HepG2 (cell line): ENCODE results near the gene SINHCAF. TPM values are rescaled to one million over a fixed set of nuclear protein-coding genes. Genes with fewer than 3 reads are reported as not detected.
A peak's percentile ranks its signal among the peaks of the same experiment; 100 is the strongest.

Experiments
- CBX2 ChIP-seq, 2 experiments: fragments of 200-600 bp in 1 of 2; sonication (generic); formaldehyde crosslinking in 1 of 2; IDR thresholded peaks; 2 replicates each; pipeline versions ENCODE4 v1.7.0 to v1.8.1; 2018 to 2022; ENCODE audit warnings: low read depth in 2 of 2, low read length in 1 of 2, mild to moderate bottlenecking in 1 of 2, missing genetic modification reagents in 1 of 2
- HNF4A ChIP-seq: sonication (generic); formaldehyde crosslinking; IDR thresholded peaks from 2 replicates; pipeline ENCODE4 v1.4.0; 2020; ENCODE audit warnings: missing genetic modification reagents
- IRF2 ChIP-seq: IDR thresholded peaks from 2 replicates; pipeline ENCODE4 v1.6.1; 2018; ENCODE audit warnings: missing genetic modification reagents, missing compliant biosample characterization
- KDM1A ChIP-seq: IDR thresholded peaks from 2 replicates; pipeline ENCODE4 v1.6.1; 2016; ENCODE audit warnings: missing compliant biosample characterization
- ZFP82 ChIP-seq: sonication (generic); formaldehyde crosslinking; IDR thresholded peaks from 2 replicates; pipeline ENCODE4 v1.5.1; 2020; ENCODE audit warnings: mild to moderate bottlenecking, missing genetic modification reagents, borderline replicate concordance
- ZNF160 ChIP-seq: sonication (generic); formaldehyde crosslinking; IDR thresholded peaks from 2 replicates; pipeline ENCODE4 v1.8.0; 2022; ENCODE audit warnings: mild to moderate bottlenecking, inconsistent platforms, missing genetic modification reagents
- ZNF225 ChIP-seq: sonication (generic); formaldehyde crosslinking; IDR thresholded peaks from 2 replicates; pipeline ENCODE4 v1.4.0; 2020; ENCODE audit warnings: mild to moderate bottlenecking, missing genetic modification reagents
- ZNF562 ChIP-seq: sonication (generic); formaldehyde crosslinking; IDR thresholded peaks from 2 replicates; pipeline ENCODE4 v1.8.0; 2022; ENCODE audit warnings: missing genetic modification reagents, borderline replicate concordance
- ZNF768 ChIP-seq: sonication (generic); formaldehyde crosslinking; IDR thresholded peaks from 2 replicates; pipeline ENCODE4 v1.4.0; 2020; ENCODE audit warnings: missing genetic modification reagents
- ZNF781 ChIP-seq: sonication (generic); formaldehyde crosslinking; IDR thresholded peaks from 2 replicates; pipeline ENCODE4 v1.5.1; 2020; ENCODE audit warnings: borderline replicate concordance, mild to moderate bottlenecking, missing genetic modification reagents; ENCODE audit errors: not compliant biosample characterization
- polyA plus RNA-seq, 8 experiments: library from polyadenylated mRNA; depleted of rRNA in 3 of 8; stranded (reverse) in 7 of 8; unstranded in 1 of 8; fragments of >200 nt; fragmentation: Illumina TruSeq in 4 of 8; extraction: Trizol in 4 of 8; gene quantifications; 2 replicates each; pipeline versions ENCODE4 v1.2.1 to v1.2.3, GENCODE V29; 2011 to 2016; ENCODE audit warnings: low read depth in 4 of 8, missing spikeins in 1 of 8, mixed read lengths in 1 of 8; ENCODE audit not compliant: insufficient read depth in 1 of 8
- total RNA-seq, 5 experiments: library from RNA; depleted of rRNA; stranded (reverse); fragments of >200 nt; fragmentation: Illumina TruSeq; extraction: Trizol; gene quantifications; 2 replicates each; pipeline ENCODE4 v1.2.3, GENCODE V29; 2016; ENCODE audit warnings: low read depth in 1 of 5
- TF ChIP-seq, protein P1 (sequence below): fragments of 450-650 bp; IDR thresholded peaks from 2 replicates; pipeline ENCODE4 v1.6.1; 2017
- TF ChIP-seq, protein P2 (sequence below): IDR thresholded peaks from 2 replicates; pipeline ENCODE4 v1.6.1; 2016
- TF ChIP-seq, protein P3 (sequence below): sonication (generic); formaldehyde crosslinking; IDR thresholded peaks from 2 replicates; pipeline ENCODE4 v1.4.0; 2020; ENCODE audit warnings: missing genetic modification reagents, borderline replicate concordance
- TF ChIP-seq, protein P4 (sequence below): sonication (generic); formaldehyde crosslinking; IDR thresholded peaks from 2 replicates; pipeline ENCODE4 v1.4.0; 2020; ENCODE audit warnings: mild to moderate bottlenecking, missing genetic modification reagents
- TF ChIP-seq, protein P5 (sequence below), 2 experiments: sonication (generic) in 1 of 2; formaldehyde crosslinking in 1 of 2; IDR thresholded peaks; 2 replicates each; pipeline versions ENCODE4 v1.5.1 to v1.6.1; 2011 to 2020; ENCODE audit warnings: borderline replicate concordance in 1 of 2, low read depth in 1 of 2, low read length in 1 of 2, mild to moderate bottlenecking in 1 of 2, missing genetic modification reagents in 1 of 2, moderate library complexity in 1 of 2
- TF ChIP-seq, protein P6 (sequence below): sonication (generic); formaldehyde crosslinking; IDR thresholded peaks from 2 replicates; pipeline ENCODE4 v1.8.1; 2023; ENCODE audit warnings: missing genetic modification reagents, mild to moderate bottlenecking, borderline replicate concordance
- TF ChIP-seq, protein P7 (sequence below): sonication (generic); formaldehyde crosslinking; IDR thresholded peaks from 2 replicates; pipeline ENCODE4 v1.4.0; 2020; ENCODE audit warnings: mild to moderate bottlenecking, missing genetic modification reagents

Gene SINHCAF
- total and polyA plus RNA-seq, 2 of the 13 experiments (the other 11 are each of a cell fraction or from before 2014, with no cell fraction given): 54.6 to 97.8 TPM

DNA sequence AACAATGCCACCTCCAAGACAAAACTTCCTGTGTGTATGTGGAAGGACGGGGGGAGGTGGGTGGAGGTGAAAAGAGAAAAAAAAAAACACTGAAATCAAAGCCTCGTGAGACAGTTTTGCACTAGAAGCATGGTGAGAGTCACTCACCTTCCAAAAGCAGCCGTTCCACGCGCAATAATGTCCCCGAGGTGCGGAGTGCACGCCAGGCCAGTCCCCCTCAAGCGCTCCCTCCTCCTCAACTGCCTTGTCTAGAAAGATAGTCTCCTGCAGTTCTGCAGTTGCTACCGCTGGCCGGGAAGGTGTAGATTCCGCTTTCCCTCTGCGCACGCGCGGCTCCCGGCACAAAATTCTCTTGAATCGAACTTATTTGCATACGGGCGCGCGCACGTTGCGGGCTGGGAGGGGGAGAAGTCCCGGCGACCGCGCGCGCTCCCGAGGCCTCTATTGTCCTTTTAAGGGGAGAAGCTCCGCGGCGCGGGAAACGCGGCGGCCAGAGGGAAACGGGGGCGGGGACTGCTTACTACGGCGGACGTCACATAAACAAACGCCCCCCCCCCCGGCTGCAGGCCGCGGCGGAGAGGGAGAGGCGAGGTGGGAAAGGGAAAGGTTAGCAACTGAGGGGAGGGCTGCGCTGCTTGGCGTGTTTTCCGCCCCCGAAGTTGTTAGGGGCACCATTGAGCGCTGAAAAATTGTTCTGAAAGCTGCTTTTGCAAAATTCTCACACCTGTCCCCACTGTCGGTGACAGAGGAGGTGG is at the start of gene SINHCAF (continued):
- TF ChIP-seq, protein P1, sequence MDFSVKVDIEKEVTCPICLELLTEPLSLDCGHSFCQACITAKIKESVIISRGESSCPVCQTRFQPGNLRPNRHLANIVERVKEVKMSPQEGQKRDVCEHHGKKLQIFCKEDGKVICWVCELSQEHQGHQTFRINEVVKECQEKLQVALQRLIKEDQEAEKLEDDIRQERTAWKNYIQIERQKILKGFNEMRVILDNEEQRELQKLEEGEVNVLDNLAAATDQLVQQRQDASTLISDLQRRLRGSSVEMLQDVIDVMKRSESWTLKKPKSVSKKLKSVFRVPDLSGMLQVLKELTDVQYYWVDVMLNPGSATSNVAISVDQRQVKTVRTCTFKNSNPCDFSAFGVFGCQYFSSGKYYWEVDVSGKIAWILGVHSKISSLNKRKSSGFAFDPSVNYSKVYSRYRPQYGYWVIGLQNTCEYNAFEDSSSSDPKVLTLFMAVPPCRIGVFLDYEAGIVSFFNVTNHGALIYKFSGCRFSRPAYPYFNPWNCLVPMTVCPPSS: no peak
- peak; percentile 11; the same call in 1 of the 2 replicates for TF ChIP-seq HNF4A (CRISPR knock-in tag)
- no peak for TF ChIP-seq ZNF225 (CRISPR knock-in tag)
- TF ChIP-seq, protein P2, sequence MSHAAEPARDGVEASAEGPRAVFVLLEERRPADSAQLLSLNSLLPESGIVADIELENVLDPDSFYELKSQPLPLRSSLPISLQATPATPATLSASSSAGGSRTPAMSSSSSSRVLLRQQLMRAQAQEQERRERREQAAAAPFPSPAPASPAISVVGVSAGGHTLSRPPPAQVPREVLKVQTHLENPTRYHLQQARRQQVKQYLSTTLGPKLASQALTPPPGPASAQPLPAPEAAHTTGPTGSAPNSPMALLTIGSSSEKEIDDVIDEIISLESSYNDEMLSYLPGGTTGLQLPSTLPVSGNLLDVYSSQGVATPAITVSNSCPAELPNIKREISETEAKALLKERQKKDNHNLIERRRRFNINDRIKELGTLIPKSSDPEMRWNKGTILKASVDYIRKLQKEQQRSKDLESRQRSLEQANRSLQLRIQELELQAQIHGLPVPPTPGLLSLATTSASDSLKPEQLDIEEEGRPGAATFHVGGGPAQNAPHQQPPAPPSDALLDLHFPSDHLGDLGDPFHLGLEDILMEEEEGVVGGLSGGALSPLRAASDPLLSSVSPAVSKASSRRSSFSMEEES (CRISPR knock-in tag): 0 out of 2 replicates have a peak, but pooled peaks have one; percentile 10
- 0 out of 2 replicates have a peak, but pooled peaks have one; percentile 58 for TF ChIP-seq CBX2 (IDR thresholded peaks at IDR 0.05; ENCODE audit: low read depth, low read length)
- no peak for TF ChIP-seq CBX2 (CRISPR knock-in tag; IDR thresholded peaks at IDR 0.05; ENCODE audit: low read depth)
- TF ChIP-seq, protein P3, sequence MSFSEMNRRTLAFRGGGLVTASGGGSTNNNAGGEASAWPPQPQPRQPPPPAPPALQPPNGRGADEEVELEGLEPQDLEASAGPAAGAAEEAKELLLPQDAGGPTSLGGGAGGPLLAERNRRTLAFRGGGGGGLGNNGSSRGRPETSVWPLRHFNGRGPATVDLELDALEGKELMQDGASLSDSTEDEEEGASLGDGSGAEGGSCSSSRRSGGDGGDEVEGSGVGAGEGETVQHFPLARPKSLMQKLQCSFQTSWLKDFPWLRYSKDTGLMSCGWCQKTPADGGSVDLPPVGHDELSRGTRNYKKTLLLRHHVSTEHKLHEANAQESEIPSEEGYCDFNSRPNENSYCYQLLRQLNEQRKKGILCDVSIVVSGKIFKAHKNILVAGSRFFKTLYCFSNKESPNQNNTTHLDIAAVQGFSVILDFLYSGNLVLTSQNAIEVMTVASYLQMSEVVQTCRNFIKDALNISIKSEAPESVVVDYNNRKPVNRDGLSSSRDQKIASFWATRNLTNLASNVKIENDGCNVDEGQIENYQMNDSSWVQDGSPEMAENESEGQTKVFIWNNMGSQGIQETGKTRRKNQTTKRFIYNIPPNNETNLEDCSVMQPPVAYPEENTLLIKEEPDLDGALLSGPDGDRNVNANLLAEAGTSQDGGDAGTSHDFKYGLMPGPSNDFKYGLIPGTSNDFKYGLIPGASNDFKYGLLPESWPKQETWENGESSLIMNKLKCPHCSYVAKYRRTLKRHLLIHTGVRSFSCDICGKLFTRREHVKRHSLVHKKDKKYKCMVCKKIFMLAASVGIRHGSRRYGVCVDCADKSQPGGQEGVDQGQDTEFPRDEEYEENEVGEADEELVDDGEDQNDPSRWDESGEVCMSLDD (CRISPR knock-in tag): no peak
- no peak for TF ChIP-seq ZNF768 (CRISPR knock-in tag)
- TF ChIP-seq, protein P4, sequence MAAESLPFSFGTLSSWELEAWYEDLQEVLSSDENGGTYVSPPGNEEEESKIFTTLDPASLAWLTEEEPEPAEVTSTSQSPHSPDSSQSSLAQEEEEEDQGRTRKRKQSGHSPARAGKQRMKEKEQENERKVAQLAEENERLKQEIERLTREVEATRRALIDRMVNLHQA (CRISPR knock-in tag): no peak
- no peak for TF ChIP-seq ZNF781 (CRISPR knock-in tag)
- TF ChIP-seq ZNF160 (CRISPR knock-in tag): no peak
- no peak for TF ChIP-seq ZNF562
- TF ChIP-seq IRF2 (CRISPR knock-in tag): peak; percentile 65; the same call in 1 of the 2 replicates
- 0 out of 2 replicates have a peak, but pooled peaks have one; percentile 40 for TF ChIP-seq ZFP82 (CRISPR knock-in tag)
- TF ChIP-seq, protein P5, sequence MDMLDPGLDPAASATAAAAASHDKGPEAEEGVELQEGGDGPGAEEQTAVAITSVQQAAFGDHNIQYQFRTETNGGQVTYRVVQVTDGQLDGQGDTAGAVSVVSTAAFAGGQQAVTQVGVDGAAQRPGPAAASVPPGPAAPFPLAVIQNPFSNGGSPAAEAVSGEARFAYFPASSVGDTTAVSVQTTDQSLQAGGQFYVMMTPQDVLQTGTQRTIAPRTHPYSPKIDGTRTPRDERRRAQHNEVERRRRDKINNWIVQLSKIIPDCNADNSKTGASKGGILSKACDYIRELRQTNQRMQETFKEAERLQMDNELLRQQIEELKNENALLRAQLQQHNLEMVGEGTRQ (IDR thresholded peaks at IDR 0.05; ENCODE audit: low read depth, low read length): no peak
- TF ChIP-seq, protein P5 (CRISPR knock-in tag; IDR thresholded peaks at IDR 0.05; ENCODE audit: borderline replicate concordance): peak; percentile 88; the same call in 1 of the 2 replicates
- TF ChIP-seq, protein P6, sequence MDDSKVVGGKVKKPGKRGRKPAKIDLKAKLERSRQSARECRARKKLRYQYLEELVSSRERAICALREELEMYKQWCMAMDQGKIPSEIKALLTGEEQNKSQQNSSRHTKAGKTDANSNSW (CRISPR knock-in tag): no peak
- TF ChIP-seq KDM1A (CRISPR knock-in tag): no peak
- TF ChIP-seq, protein P7, sequence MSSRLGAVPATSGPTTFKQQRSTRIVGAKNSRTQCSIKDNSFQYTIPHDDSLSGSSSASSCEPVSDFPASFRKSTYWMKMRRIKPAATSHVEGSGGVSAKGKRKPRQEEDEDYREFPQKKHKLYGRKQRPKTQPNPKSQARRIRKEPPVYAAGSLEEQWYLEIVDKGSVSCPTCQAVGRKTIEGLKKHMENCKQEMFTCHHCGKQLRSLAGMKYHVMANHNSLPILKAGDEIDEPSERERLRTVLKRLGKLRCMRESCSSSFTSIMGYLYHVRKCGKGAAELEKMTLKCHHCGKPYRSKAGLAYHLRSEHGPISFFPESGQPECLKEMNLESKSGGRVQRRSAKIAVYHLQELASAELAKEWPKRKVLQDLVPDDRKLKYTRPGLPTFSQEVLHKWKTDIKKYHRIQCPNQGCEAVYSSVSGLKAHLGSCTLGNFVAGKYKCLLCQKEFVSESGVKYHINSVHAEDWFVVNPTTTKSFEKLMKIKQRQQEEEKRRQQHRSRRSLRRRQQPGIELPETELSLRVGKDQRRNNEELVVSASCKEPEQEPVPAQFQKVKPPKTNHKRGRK: no peak
